BE2C (cell line): ENCODE measurements around the gene ZNF236.

Experiments
- DNase-seq: peaks from one replicate; pipeline ENCODE4 v3.0.0-alpha.2; 2020
- H3K27me3 ChIP-seq: fragments of 250-450 bp; sonication (Bioruptor Pico); 2 replicates; pipeline ENCODE4 v1.5.1; 2020; ENCODE audit warnings: mild to moderate bottlenecking
- H3K36me3 ChIP-seq: fragments of 250-450 bp; sonication (Bioruptor Pico); 2 replicates; pipeline ENCODE4 v1.5.1; 2020; ENCODE audit warnings: mild to moderate bottlenecking
- H3K4me1 ChIP-seq: fragments of 250-450 bp; sonication (Bioruptor Pico); 2 replicates; pipeline ENCODE4 v1.5.1; 2020
- H3K4me3 ChIP-seq: 2 replicates; pipeline ENCODE4 v1.5.1; 2011; ENCODE audit warnings: low read depth, low read length
- H3K9me3 ChIP-seq: fragments of 250-450 bp; sonication (Bioruptor Pico); 2 replicates; pipeline ENCODE4 v1.5.1; 2020
- TF ChIP-seq, protein P1 (sequence below): IDR thresholded peaks from 2 replicates; pipeline ENCODE4 v1.5.1; 2012; ENCODE audit warnings: mild to moderate bottlenecking, low read depth, low read length

ZNF236 gene

DNA sequence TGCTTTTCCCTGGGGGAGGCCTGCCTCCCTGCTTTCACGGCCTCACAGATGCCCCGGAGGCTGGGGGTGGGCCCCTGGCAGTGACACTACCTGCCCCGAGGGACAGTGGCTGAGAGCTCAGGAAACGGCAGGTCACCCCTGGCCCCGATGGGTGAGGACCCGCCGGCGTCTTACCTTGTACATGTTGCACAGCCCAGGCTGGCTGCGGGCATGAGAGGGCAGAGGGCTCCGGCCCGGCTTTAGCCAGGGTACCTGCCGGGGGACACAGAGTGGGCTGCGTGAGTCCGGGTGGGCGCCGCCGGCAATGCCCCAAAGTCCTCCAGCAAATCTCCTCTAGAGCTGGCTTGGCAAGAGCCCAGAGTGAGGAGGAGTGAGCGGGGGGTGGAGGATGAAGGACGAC, 187.3 kb downstream of the ZNF236 start:
- Histone ChIP-seq H3K27me3 (no peaks in the 10 kb centered on the region), H3K4me3 (no peak overlapping the region), H3K9me3 (no peaks in the 10 kb centered on the region), H3K36me3 (no peaks in the 10 kb centered on the region), H3K4me1 (no peaks in the 10 kb centered on the region)
- no peak for DNase-seq
- TF ChIP-seq, protein P1, sequence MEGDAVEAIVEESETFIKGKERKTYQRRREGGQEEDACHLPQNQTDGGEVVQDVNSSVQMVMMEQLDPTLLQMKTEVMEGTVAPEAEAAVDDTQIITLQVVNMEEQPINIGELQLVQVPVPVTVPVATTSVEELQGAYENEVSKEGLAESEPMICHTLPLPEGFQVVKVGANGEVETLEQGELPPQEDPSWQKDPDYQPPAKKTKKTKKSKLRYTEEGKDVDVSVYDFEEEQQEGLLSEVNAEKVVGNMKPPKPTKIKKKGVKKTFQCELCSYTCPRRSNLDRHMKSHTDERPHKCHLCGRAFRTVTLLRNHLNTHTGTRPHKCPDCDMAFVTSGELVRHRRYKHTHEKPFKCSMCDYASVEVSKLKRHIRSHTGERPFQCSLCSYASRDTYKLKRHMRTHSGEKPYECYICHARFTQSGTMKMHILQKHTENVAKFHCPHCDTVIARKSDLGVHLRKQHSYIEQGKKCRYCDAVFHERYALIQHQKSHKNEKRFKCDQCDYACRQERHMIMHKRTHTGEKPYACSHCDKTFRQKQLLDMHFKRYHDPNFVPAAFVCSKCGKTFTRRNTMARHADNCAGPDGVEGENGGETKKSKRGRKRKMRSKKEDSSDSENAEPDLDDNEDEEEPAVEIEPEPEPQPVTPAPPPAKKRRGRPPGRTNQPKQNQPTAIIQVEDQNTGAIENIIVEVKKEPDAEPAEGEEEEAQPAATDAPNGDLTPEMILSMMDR = no peak

DNA sequence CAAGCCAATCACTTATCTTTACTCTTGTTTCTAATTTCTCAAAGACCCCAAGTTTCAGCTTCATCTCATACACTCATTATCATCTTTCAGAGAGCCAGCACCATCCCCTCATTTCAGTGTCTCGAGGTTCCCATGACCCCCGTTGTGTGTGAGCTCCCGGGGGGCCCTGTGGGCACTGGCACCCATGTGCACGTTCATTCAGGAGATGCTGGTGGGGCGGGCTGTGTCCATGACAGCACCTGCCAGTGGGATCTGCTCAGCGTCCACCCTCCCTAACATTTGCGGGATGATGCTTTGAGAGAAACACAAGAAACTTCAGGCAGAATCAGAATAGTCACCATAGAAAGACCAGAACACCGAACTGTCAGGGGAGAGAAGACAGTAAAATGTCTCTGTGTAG, 189.8 kb downstream of the ZNF236 start:
- no peaks in the 10 kb centered on the region for H3K9me3 ChIP-seq
- no peaks in the 10 kb centered on the region for H3K4me1 ChIP-seq
- TF ChIP-seq, protein P1 = no peak
- DNase-seq = no peak
- no peaks in the 10 kb centered on the region for H3K36me3 ChIP-seq
- H3K27me3 ChIP-seq = no peaks in the 10 kb centered on the region
- no peak overlapping the region for H3K4me3 ChIP-seq

DNA sequence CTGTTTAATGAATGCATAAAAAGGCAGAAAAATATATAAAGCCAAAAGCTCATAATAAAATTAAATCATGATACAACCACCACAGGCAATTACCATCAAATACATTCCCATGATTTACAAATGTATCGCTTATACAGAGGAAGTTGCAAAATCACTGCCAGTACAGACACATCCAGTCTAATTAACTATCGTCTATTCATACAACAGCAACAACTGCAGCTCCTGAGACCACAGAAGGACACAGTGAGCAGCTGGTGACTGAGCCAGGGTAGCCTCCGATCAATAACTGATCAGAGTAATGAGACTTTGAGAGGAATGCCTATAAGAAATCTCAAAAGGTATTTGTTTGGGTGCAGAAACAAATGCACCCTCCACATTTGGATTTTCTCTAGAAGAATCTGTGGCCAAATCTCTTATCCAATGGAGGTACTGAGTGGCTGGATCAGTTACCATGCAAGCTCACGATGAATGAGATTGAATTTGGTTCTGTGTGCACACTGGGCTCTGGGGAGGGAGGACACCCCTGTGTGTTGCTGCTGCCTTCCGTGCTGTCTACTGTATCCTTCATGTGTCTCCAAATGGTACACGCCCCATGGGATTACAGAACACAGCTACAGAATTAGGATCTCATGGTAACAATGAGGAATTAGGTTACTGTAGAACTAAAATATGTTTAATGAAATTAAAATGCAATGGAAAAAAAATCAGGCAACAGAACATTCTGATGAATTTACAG, 190.6 kb downstream of the ZNF236 start:
- Histone ChIP-seq H3K27me3 (no peaks in the 10 kb centered on the region), H3K36me3 (no peaks in the 10 kb centered on the region), H3K4me1 (no peaks in the 10 kb centered on the region), H3K9me3 (no peaks in the 10 kb centered on the region), H3K4me3 (no peak overlapping the region)
- DNase-seq = no peak
- TF ChIP-seq, protein P1 = no peak

DNA sequence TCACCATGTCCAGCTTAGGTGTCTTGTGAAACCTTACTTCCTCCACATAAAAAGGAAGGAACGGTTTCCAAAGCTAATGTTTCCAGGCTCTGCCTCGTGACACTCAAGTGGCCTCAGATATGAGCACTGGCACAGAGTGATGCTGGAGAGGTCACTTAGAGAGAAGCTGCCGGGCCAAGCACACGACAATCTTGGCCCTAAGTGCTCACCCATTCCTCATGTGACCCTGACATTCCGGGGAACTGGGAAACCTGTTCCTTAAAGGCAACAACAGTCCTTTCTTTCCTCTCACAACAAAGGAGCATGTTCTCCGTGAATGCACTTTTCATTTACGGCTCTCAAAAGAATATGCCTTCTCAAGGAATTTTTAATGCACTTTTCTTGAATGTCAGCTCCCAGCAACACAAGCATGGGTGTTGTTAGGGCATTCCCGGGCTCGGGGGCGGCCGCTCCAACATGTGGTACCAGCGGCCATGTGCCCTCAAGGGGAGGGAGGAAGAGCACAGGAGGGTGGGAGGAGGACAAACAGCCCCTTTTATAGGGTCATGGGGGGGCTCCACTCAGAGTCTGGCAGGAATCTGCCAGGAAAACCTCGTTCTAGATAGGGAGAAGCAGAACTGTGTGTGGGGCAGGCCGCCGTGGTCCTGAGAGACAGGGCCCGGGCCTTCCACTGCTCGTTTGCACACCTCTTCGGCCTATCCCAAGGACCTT, 191.6 kb downstream of the ZNF236 start:
- DNase-seq = no peak
- H3K36me3 ChIP-seq = no peaks in the 10 kb centered on the region
- no peak overlapping the region for H3K4me3 ChIP-seq
- TF ChIP-seq, protein P1 = no peak
- H3K27me3 ChIP-seq = no peaks in the 10 kb centered on the region
- H3K9me3 ChIP-seq = no peaks in the 10 kb centered on the region
- H3K4me1 ChIP-seq = no peaks in the 10 kb centered on the region

DNA sequence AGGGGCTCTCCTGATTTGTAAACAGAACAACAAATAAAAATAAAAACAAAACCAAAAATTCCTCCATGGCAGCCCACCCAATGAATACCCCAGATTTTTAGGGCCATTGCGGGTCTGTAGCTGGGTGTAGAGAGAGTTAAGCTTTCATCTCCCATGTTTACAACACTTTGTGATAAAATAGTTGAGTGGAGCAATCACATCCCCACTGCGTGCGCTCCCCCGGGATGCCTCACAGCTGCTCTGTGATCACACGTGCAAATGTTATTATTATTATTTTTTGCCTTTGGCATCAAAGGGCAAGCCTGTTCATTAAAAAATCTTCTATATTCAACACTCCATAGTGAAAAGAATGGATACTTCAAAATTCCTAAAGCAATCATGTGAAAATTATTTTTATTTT, 192.2 kb downstream of the ZNF236 start:
- Histone ChIP-seq H3K9me3 (no peaks in the 10 kb centered on the region), H3K27me3 (no peaks in the 10 kb centered on the region), H3K4me3 (no peak overlapping the region), H3K4me1 (no peaks in the 10 kb centered on the region), H3K36me3 (no peaks in the 10 kb centered on the region)
- no peak for DNase-seq
- TF ChIP-seq, protein P1 = no peak

DNA sequence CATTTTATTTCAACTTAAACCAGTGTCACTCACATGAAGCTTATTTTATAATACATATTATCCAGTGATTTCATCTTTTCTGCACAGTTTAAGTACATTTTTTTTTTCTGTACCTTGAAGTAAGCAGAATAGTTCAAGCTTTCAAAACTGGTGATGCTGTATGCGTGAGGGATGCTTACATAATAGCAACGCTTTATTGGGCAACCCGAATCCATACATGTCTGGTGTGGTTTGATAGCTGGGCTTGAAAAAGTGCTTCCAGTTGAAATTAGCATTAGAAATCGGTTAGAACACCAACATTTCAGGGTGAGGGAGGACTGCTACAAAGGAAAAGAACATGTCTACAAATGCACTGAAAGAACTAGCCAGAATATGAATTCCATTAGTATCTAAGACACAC, 192.8 kb downstream of the ZNF236 start:
- H3K9me3 ChIP-seq = no peaks in the 10 kb centered on the region
- TF ChIP-seq, protein P1 = no peak
- H3K36me3 ChIP-seq = no peaks in the 10 kb centered on the region
- no peaks in the 10 kb centered on the region for H3K4me1 ChIP-seq
- no peak overlapping the region for H3K4me3 ChIP-seq
- no peak for DNase-seq
- H3K27me3 ChIP-seq = no peaks in the 10 kb centered on the region
